Suprapubic skin (tissue), 3 donors: ENCODE results near the gene PSMC6.

ENCODE experiments used
- CTCF ChIP-seq, 2 donors: fragments of 200-600 bp in 1 of 2; fragments of 450-650 bp in 1 of 2; sonication (generic) in 1 of 2; IDR thresholded peaks; one replicate each; pipeline ENCODE4 v1.5.1; 2016 to 2019; ENCODE audit warnings: antibody characterized with exemption in 2 of 2, mild to moderate bottlenecking in 1 of 2, moderate library complexity in 1 of 2
- POLR2AphosphoS5 ChIP-seq, 3 donors: sonication (generic); formaldehyde crosslinking; IDR thresholded peaks; one replicate each; pipeline ENCODE4 v1.6.1; 2017; ENCODE audit warnings: antibody characterized with exemption in 3 of 3

DNA sequence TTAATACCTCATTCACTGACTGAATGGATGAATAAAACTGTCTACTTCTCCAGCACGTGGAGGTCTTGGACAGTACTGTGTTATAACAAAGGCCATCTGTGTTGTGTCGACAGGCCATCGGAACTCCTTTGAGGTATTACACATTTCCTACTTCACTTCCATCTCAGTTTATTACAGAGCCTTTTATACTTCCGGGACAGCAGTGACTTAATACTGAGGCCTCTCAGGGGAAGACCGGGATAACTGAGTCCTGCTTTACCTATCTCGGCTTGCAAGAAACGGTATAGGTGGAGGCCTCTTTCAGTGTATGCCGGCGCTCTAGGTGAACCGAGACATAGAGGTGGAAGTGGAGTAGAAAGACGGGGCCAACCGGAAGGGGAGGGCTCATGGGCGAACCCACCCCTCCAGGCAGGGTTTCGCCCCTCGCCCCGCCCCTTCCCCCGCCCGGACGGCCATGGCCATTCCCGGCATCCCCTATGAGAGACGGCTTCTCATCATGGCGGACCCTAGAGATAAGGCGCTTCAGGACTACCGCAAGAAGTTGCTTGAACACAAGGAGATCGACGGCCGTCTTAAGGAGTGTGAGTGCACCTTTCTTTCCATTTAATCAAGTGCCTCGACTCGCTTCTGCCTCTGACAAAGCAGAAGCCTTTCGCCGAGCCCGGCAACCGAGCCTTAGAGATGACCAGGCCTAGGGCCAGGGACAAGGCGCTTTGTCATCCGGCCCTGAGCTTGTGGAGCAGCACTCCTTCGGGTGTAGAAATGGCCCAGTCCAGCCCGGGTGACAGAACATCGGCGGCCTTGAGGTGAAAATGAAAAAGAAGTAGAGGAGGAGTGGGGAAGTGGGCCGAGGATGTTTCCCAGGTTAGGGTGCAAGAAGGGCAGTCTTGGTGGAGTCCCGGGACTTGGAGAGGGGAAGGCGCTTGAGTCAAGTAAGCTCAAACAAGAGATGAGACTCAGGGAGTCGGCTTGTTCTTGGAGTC is at the start of gene PSMC6:
- TF ChIP-seq POLR2AphosphoS5 (IDR thresholded peaks at IDR 0.05), result peak in 2 of 3 donors; percentile 31 to 62
- no peak for TF ChIP-seq CTCF (IDR thresholded peaks at IDR 0.05)
